ENCODE data around the gene MB21D2. TPM values are rescaled to one million over a fixed set of nuclear protein-coding genes. Genes with fewer than 3 reads are reported as not detected.

Gene MB21D2
- total and polyA plus RNA-seq, 7 donors: 1.2 to 7.8 (median 5.8) TPM

DNA sequence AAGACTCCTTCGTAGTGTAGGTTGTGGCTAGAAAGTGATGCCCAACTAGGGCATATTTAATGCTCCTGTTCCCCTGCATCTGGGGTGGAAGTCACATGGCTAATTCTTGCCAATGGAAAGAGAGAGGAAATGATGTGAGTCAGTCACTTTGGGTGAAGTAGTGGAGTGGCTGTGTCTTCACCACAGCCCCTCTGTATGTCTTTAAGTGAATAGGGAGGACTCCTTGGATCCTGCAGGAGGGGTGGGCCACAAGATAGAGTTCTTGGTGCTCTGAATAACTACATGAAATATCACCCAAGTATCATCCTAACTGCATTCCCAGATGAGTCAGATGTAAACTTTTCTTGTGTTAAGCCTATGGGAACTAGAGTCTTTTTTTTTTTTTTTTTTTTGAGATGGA lies 17.8 kb upstream of the MB21D2 start:
- intact Hi-C loops (cut with DNase I): no loop called here

DNA sequence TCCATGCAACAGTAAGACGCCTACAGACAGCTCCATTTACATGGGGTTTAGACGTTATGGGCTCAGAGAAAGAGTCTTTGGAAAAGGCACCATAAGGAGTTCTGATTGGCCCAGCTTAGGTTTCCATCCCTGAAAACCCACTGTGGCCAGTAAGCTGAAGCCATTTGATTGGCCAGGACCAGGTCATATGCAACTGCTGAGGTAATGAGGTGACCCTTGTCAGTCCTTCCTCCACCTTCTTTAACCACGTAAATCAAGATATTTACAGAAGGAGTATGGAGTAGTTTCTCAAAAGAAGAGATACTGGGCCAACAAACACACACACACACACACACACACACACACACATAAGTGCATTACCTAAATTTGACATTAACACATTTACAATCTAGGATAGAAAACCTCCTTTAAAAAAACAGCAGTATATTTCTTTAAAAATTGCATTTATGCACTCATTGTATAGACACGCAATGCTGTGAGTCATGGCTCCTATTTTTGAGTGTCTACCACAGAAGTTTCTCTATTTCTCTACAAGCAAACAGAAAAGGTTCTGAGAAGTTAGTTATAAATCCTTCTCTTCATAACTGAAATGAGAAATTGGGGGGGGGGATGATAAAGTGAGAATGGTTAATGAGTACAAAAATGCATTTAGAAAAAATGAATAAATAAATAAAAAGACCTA lies 16.3 kb upstream of the MB21D2 start:
- Histone ChIP-seq H3K9me3 (no peaks in the 10 kb centered on the region), H3K4me3 (no peak overlapping the region), H3K36me3 (no peaks in the 10 kb centered on the region), H3K4me1 (no peaks in the 10 kb centered on the region), H3K27me3 (no peaks in the 10 kb centered on the region), H3K27ac (no peak overlapping the region)
- 69 to 85% methylated on average over 4 of the region's 4 CpGs for WGBS, 2 donors
- intact Hi-C loops (cut with DNase I): no loop called here
- DNase-seq: no peak
- no peak for TF ChIP-seq POLR2AphosphoS5 (IDR thresholded peaks at IDR 0.05)
- no peak for TF ChIP-seq EP300 (IDR thresholded peaks at IDR 0.05)
- TF ChIP-seq, protein P1, sequence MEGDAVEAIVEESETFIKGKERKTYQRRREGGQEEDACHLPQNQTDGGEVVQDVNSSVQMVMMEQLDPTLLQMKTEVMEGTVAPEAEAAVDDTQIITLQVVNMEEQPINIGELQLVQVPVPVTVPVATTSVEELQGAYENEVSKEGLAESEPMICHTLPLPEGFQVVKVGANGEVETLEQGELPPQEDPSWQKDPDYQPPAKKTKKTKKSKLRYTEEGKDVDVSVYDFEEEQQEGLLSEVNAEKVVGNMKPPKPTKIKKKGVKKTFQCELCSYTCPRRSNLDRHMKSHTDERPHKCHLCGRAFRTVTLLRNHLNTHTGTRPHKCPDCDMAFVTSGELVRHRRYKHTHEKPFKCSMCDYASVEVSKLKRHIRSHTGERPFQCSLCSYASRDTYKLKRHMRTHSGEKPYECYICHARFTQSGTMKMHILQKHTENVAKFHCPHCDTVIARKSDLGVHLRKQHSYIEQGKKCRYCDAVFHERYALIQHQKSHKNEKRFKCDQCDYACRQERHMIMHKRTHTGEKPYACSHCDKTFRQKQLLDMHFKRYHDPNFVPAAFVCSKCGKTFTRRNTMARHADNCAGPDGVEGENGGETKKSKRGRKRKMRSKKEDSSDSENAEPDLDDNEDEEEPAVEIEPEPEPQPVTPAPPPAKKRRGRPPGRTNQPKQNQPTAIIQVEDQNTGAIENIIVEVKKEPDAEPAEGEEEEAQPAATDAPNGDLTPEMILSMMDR (IDR thresholded peaks at IDR 0.05): no peak
- TF ChIP-seq POLR2A (IDR thresholded peaks at IDR 0.05): no peak

More for the DNA sequence above, 17.8 kb upstream of the MB21D2 start:
- Histone ChIP-seq H3K4me1 (no peaks in the 10 kb centered on the region), H3K4me3 (no peak overlapping the region), H3K9me3 (no peaks in the 10 kb centered on the region), H3K27ac (no peak overlapping the region), H3K27me3 (no peaks in the 10 kb centered on the region), H3K36me3 (no peaks in the 10 kb centered on the region)
- WGBS, 2 donors: 95 to 96% methylated on average over 1 of the region's 1 CpG
- DNase-seq: no peak
- TF ChIP-seq, protein P1 (IDR thresholded peaks at IDR 0.05): no peak
- TF ChIP-seq EP300 (IDR thresholded peaks at IDR 0.05) (no peak), POLR2A (IDR thresholded peaks at IDR 0.05) (no peak)

DNA sequence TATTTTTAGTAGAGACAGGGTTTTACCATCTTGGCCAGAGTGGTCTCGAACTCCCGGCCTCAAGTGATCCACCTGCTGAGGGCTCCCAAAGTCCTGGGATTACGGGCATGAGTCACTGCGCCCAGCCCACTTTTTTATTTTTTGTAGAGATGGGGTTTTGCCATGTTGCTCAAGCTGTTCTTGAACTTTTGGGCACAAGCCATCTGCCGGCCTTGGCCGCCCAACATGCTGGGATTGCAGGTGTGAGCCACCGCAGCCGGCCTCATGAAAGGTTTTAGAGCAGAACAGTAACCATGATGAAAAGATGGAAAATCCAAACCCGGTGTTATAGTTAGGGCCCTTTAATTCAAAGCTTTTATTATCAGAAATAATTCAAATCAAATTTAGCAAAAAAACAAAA lies 15.6 kb upstream of the MB21D2 start:
- no peaks in the 10 kb centered on the region for H3K36me3 ChIP-seq
- no peak overlapping the region for H3K27ac ChIP-seq
- no peaks in the 10 kb centered on the region for H3K9me3 ChIP-seq
- intact Hi-C loops (cut with DNase I): no loop called here
- H3K4me1 ChIP-seq: no peaks in the 10 kb centered on the region
- no peak for TF ChIP-seq EP300 (IDR thresholded peaks at IDR 0.05)
- TF ChIP-seq POLR2A (IDR thresholded peaks at IDR 0.05): no peak
- TF ChIP-seq POLR2AphosphoS5 (IDR thresholded peaks at IDR 0.05): no peak
- TF ChIP-seq, protein P1 (IDR thresholded peaks at IDR 0.05): no peak
- H3K4me3 ChIP-seq: no peak overlapping the region
- 85 to 95% methylated on average over 9 of the region's 9 CpGs for WGBS, 2 donors
- no peak for DNase-seq
- no peaks in the 10 kb centered on the region for H3K27me3 ChIP-seq

DNA sequence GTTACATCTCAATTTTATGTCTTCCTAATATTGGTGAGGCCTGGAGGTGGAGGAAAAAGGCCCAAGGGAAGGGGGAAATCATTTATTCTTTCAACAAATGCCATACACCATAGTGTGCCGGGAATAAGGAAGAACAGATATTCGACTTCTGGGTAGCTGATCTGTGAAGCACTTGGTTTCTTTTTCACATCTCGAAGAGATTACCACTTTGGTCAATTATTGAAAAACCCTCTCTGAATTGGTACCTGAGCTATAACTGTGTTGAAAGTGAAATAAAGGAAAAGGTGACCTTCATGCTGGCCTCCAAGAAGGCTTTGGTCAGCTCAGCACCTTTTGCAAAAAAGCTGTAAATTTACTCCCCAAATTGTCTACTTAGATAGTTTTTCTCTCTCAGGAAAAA lies 14.2 kb upstream of the MB21D2 start:
- no peak for TF ChIP-seq EP300 (IDR thresholded peaks at IDR 0.05)
- TF ChIP-seq POLR2A (IDR thresholded peaks at IDR 0.05): no peak
- no peak for TF ChIP-seq POLR2AphosphoS5 (IDR thresholded peaks at IDR 0.05)
- TF ChIP-seq, protein P1 (IDR thresholded peaks at IDR 0.05): no peak
- H3K9me3 ChIP-seq: no peaks in the 10 kb centered on the region
- no peak overlapping the region for H3K4me3 ChIP-seq
- H3K27ac ChIP-seq: no peak overlapping the region
- DNase-seq: no peak
- intact Hi-C loops (cut with DNase I): no loop called here
- no peaks in the 10 kb centered on the region for H3K36me3 ChIP-seq
- no peaks in the 10 kb centered on the region for H3K4me1 ChIP-seq
- whole genome bisulfite sequencing, 2 donors: 89 to 91% methylated on average over 3 of the region's 3 CpGs
- no peaks in the 10 kb centered on the region for H3K27me3 ChIP-seq

DNA sequence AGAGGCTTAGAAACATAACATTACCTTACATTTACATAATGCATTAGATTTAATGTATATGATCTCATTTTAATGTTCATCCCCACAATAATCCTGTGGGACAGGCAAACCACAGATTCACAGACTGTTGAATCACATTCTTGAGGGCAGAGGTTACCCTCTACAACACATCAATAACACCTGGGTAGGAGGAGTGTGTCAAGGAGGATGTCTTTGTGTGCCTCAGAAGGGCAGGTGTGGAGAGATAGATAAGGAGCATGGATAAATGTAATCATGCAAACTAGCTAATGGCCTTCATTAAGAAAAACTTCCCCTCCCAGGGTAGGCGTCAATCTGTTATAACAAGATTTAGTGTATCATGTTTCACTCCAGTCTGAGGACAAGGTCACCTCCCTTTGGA lies 12.9 kb upstream of the MB21D2 start:
- H3K4me3 ChIP-seq: no peak overlapping the region
- no peak for DNase-seq
- H3K27ac ChIP-seq: no peak overlapping the region
- 93 to 96% methylated on average over 1 of the region's 1 CpG for WGBS, 2 donors
- H3K4me1 ChIP-seq: no peaks in the 10 kb centered on the region
- no peaks in the 10 kb centered on the region for H3K27me3 ChIP-seq
- no peaks in the 10 kb centered on the region for H3K36me3 ChIP-seq
- intact Hi-C loops (cut with DNase I): no loop called here
- TF ChIP-seq, protein P1 (IDR thresholded peaks at IDR 0.05): no peak
- no peak for TF ChIP-seq EP300 (IDR thresholded peaks at IDR 0.05)
- no peak for TF ChIP-seq POLR2A (IDR thresholded peaks at IDR 0.05)
- TF ChIP-seq POLR2AphosphoS5 (IDR thresholded peaks at IDR 0.05): no peak
- H3K9me3 ChIP-seq: no peaks in the 10 kb centered on the region
